Transverse colon (tissue), 4 donors: Measurements from ENCODE around the gene HAND2. TPM values are rescaled to one million over a fixed set of nuclear protein-coding genes. Genes with fewer than 3 reads are reported as not detected.

Source experiments
- DNase-seq: peaks from one replicate; pipeline ENCODE4 v3.0.0-alpha.2; 2019
- H3K27ac ChIP-seq, 4 donors: fragments of 200-600 bp; sonication (generic); 2 replicates each; pipeline ENCODE4 v1.5.1; 2016 to 2018; ENCODE audit warnings: inconsistent platforms in 4 of 4
- H3K27me3 ChIP-seq: fragments of 200-600 bp; sonication (generic); 2 replicates; pipeline ENCODE4 v1.5.1; 2017; ENCODE audit warnings: inconsistent platforms
- H3K36me3 ChIP-seq, 4 donors: fragments of 200-600 bp; sonication (generic); 2 replicates each; pipeline ENCODE4 v1.5.1; 2017 to 2019; ENCODE audit warnings: inconsistent platforms in 4 of 4
- H3K4me1 ChIP-seq, 4 donors: fragments of 200-600 bp; sonication (generic); 2 replicates each; pipeline ENCODE4 v1.5.1; 2017 to 2020; ENCODE audit warnings: inconsistent platforms in 4 of 4
- H3K4me3 ChIP-seq, 4 donors: fragments of 200-600 bp; sonication (generic); 1 replicate in 1 of 4; 2 replicates in 3 of 4; pipeline versions ENCODE4 v1.5.1 to v1.6.1; 2017 to 2019; ENCODE audit warnings: inconsistent platforms in 4 of 4
- H3K9me3 ChIP-seq, 2 donors: fragments of 200-600 bp; sonication (generic); 2 replicates each; pipeline ENCODE4 v1.5.1; 2017 to 2019; ENCODE audit warnings: inconsistent platforms in 2 of 2
- CTCF ChIP-seq, 5 experiments: fragments of 200-600 bp in 3 of 5; fragments of 450-650 bp in 2 of 5; sonication (generic) in 3 of 5; IDR thresholded peaks; 1 replicate in 2 of 5; 2 replicates in 3 of 5; pipeline ENCODE4 v1.5.1; 2016 to 2017; ENCODE audit warnings: antibody characterized with exemption in 5 of 5, inconsistent platforms in 3 of 5, mild to moderate bottlenecking in 2 of 5, moderate library complexity in 1 of 5
- EP300 ChIP-seq: sonication (generic); formaldehyde crosslinking; IDR thresholded peaks from one replicate; pipeline ENCODE4 v1.6.1; 2017; ENCODE audit warnings: antibody characterized with exemption, low read depth
- POLR2A ChIP-seq: fragments of 450-650 bp; IDR thresholded peaks from one replicate; pipeline ENCODE4 v1.6.1; 2016; ENCODE audit warnings: antibody characterized with exemption, mild to moderate bottlenecking, moderate library complexity
- POLR2AphosphoS5 ChIP-seq, 3 donors: sonication (generic); formaldehyde crosslinking; IDR thresholded peaks; one replicate each; pipeline ENCODE4 v1.6.1; 2016; ENCODE audit warnings: antibody characterized with exemption in 3 of 3
- WGBS, 2 donors: methylation state at CpG; one replicate each; pipeline ENCODE4 v1.1.5; 2018; ENCODE audit warnings: low coverage in 1 of 2; 5-methylcytosine and 5-hydroxymethylcytosine counted together
- in situ Hi-C, 4 donors: fragments of 200-750 bp; cut with MboI; loops; one replicate each; pipeline versions ENCODE4 v1.15.0 to v1.15.1; 2017; ENCODE audit warnings: low sequenced_read_pairs in 3 of 4, low pct_ligation_motif_present in 1 of 4, low pct_unique_long_range_greater_than_20kb in 1 of 4
- intact Hi-C: fragments of 100-400 bp; cut with DNase I; formaldehyde crosslinking; loops from one replicate; pipeline ENCODE4 v1.15.1; 2023; ENCODE audit warnings: low total_unique reads
- total RNA-seq, 4 donors: library from RNA; depleted of rRNA; stranded (reverse); fragments of >200 nt; gene quantifications; one replicate each; pipeline ENCODE4 v1.1.0, GENCODE V29; 2016

Gene HAND2
- total RNA-seq, 4 donors from 2014 or later = 24.6 to 87.6 (median 40.9) TPM

DNA sequence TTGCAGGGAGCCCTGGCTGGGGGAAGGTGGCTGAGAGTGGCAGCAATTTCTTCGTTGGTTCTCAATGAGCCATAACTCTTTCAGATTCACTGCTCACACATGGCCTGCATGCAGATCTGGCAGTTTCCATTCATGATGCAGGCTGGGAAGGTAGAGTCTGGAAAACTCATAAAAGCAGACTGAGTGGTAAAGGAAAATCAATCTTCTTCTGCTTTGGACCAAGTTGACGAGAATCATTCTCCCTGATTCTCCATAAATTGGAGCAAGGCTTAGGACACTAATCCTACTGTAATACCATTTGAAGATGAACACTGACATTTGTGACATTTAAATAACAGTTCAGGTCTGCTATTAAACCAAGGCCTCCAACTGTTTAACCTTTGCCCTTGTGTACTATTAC is 35.3 kb upstream of the HAND2 start:
- no peak overlapping the region for H3K4me3 ChIP-seq
- H3K27ac ChIP-seq = no peak overlapping the region
- TF ChIP-seq POLR2A (no peak), EP300 (no peak), POLR2AphosphoS5 (IDR thresholded peaks at IDR 0.05) (no peak), CTCF (IDR thresholded peaks at IDR 0.05) (no peak)
- no peaks in the 10 kb centered on the region for H3K36me3 ChIP-seq
- DNase-seq = no peak
- in situ Hi-C loops (no loop called here), intact Hi-C loops (no loop called here)
- H3K9me3 ChIP-seq = no peaks in the 10 kb centered on the region
- WGBS, 2 donors = 25 to 57% methylated on average over 1 to 2 of the region's 2 CpGs
- H3K27me3 ChIP-seq = no peaks in the 10 kb centered on the region
- peaks cover 0 to 6% (median 2%) of the 10 kb centered on the region in 4 donors for H3K4me1 ChIP-seq

GRCh38 chr4:173564461-173564860 is 34.4 kb upstream of the HAND2 start:
- no peak overlapping the region for H3K4me3 ChIP-seq
- in situ Hi-C loops = no loop called here
- no peak overlapping the region for H3K27ac ChIP-seq
- no peaks in the 10 kb centered on the region for H3K36me3 ChIP-seq
- no peak for DNase-seq
- WGBS, 2 donors = 29 to 61% methylated on average over 1 to 2 of the region's 2 CpGs
- TF ChIP-seq POLR2AphosphoS5 (IDR thresholded peaks at IDR 0.05) (no peak), CTCF (IDR thresholded peaks at IDR 0.05) (no peak), POLR2A (no peak), EP300 (no peak)
- no peaks in the 10 kb centered on the region for H3K9me3 ChIP-seq
- intact Hi-C loops = no loop called here
- peaks cover 0 to 6% (median 2%) of the 10 kb centered on the region in 4 donors for H3K4me1 ChIP-seq
- no peaks in the 10 kb centered on the region for H3K27me3 ChIP-seq

DNA sequence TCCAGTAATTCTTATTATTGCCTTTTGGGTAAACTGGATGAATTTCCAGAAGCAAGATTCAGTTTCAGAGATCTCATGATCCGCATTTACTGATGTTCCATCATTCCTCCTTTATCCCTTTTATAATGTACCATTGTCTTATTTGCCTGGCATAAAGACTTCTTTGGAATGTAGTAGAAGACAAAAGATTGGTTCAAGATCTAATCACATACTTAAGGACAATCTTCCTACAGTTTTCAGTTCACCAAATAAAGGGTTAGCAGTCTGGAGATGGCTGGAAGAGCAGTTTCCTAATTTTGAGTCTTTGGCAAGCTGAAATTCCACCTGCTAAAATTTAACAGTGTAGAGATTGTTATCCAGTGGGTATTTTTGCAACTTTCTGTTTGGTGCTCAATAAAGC is 30.9 kb upstream of the HAND2 start:
- in situ Hi-C loops (no loop called here), intact Hi-C loops (no loop called here)
- TF ChIP-seq CTCF (IDR thresholded peaks at IDR 0.05) (no peak), POLR2A (no peak), EP300 (no peak), POLR2AphosphoS5 (IDR thresholded peaks at IDR 0.05) (no peak)
- H3K27me3 ChIP-seq = no peaks in the 10 kb centered on the region
- no peak overlapping the region for H3K4me3 ChIP-seq
- no peak overlapping the region for H3K27ac ChIP-seq
- H3K9me3 ChIP-seq = no peaks in the 10 kb centered on the region
- no peak for DNase-seq
- no peaks in the 10 kb centered on the region for H3K36me3 ChIP-seq
- 80 to 91% methylated on average over 1 of the region's 1 CpG for WGBS, 2 donors
- H3K4me1 ChIP-seq = peaks cover 0 to 6% (median 2%) of the 10 kb centered on the region in 4 donors

GRCh38 chr4:173556398-173557131 is 26.5 kb upstream of the HAND2 start:
- Histone ChIP-seq H3K4me1 (no peaks in the 10 kb centered on the region), H3K36me3 (no peaks in the 10 kb centered on the region), H3K4me3 (no peak overlapping the region), H3K27ac (no peak overlapping the region), H3K9me3 (no peaks in the 10 kb centered on the region), H3K27me3 (peaks cover 5% of the 10 kb centered on the region)
- intact Hi-C loops (no loop called here), in situ Hi-C loops (no loop called here)
- no peak for DNase-seq
- no peak for TF ChIP-seq EP300
- TF ChIP-seq POLR2A = no peak
- TF ChIP-seq CTCF (IDR thresholded peaks at IDR 0.05) = no peak
- TF ChIP-seq POLR2AphosphoS5 (IDR thresholded peaks at IDR 0.05) = no peak
- WGBS, 2 donors = 88% methylated on average over 2 of the region's 2 CpGs; no CpG with 5 or more reads in 1 of the 2 donors
